ENCODE results near the gene PIKFYVE.
A peak's percentile ranks its signal among the peaks of the same experiment; 100 is the strongest.
"Not testable (repeated sequence)": the region's sequence is repeated elsewhere in the genome, so short reads cannot be mapped to it uniquely, and the experiment has no call there.

Gene PIKFYVE

GRCh38 chr2:208250388-208250787, 15.7 kb upstream of the PIKFYVE start:
- H3K27ac Mint-ChIP-seq: no peak overlapping the region
- peaks cover 35 to 45% of the 10 kb centered on the region in 2 donors for H3K36me3 Mint-ChIP-seq
- ATAC-seq (replicated peaks) (no peak), DNase-seq (no peak)
- H3K9me3 Mint-ChIP-seq: no peaks in the 10 kb centered on the region
- no peaks in the 10 kb centered on the region for H3K27me3 Mint-ChIP-seq
- H3K4me1 Mint-ChIP-seq: peaks cover 13 to 50% of the 10 kb centered on the region in 2 donors
- H3K4me3 Mint-ChIP-seq: no peak overlapping the region

GRCh38 chr2:208251098-208251497, 15.0 kb upstream of the PIKFYVE start:
- no peak overlapping the region for H3K4me3 Mint-ChIP-seq
- H3K36me3 Mint-ChIP-seq: peaks cover 30 to 40% of the 10 kb centered on the region in 2 donors
- no peaks in the 10 kb centered on the region for H3K9me3 Mint-ChIP-seq
- DNase-seq (no peak), ATAC-seq (replicated peaks) (no peak)
- no peak overlapping the region for H3K27ac Mint-ChIP-seq
- peaks cover 15 to 56% of the 10 kb centered on the region in 2 donors for H3K4me1 Mint-ChIP-seq
- no peaks in the 10 kb centered on the region for H3K27me3 Mint-ChIP-seq

GRCh38 chr2:208252716-208253492, 13.2 kb upstream of the PIKFYVE start:
- ATAC-seq (replicated peaks) (no peak), DNase-seq (no peak)
- Mint-ChIP-seq H3K27ac (peak overlapping the region; percentile 47), H3K9me3 (no peaks in the 10 kb centered on the region), H3K4me1 (peaks cover 15 to 50% of the 10 kb centered on the region in 2 donors), H3K27me3 (no peaks in the 10 kb centered on the region), H3K4me3 (peak overlapping the region; percentile 25 to 100), H3K36me3 (peaks cover 17 to 32% of the 10 kb centered on the region in 2 donors)

GRCh38 chr2:208253600-208254117, 12.4 kb upstream of the PIKFYVE start:
- peak overlapping the region; percentile 96 to 100 for H3K4me3 Mint-ChIP-seq
- no peak for ATAC-seq (replicated peaks)
- no peak overlapping the region for H3K27ac Mint-ChIP-seq
- H3K9me3 Mint-ChIP-seq: no peaks in the 10 kb centered on the region
- H3K27me3 Mint-ChIP-seq: no peaks in the 10 kb centered on the region
- H3K36me3 Mint-ChIP-seq: peaks cover 15 to 25% of the 10 kb centered on the region in 2 donors
- peaks cover 15 to 50% of the 10 kb centered on the region in 2 donors for H3K4me1 Mint-ChIP-seq
- DNase-seq: no peak

GRCh38 chr2:208254118-208254870, 11.8 kb upstream of the PIKFYVE start:
- Mint-ChIP-seq H3K9me3 (no peaks in the 10 kb centered on the region), H3K4me1 (peaks cover 15 to 50% of the 10 kb centered on the region in 2 donors)

DNA sequence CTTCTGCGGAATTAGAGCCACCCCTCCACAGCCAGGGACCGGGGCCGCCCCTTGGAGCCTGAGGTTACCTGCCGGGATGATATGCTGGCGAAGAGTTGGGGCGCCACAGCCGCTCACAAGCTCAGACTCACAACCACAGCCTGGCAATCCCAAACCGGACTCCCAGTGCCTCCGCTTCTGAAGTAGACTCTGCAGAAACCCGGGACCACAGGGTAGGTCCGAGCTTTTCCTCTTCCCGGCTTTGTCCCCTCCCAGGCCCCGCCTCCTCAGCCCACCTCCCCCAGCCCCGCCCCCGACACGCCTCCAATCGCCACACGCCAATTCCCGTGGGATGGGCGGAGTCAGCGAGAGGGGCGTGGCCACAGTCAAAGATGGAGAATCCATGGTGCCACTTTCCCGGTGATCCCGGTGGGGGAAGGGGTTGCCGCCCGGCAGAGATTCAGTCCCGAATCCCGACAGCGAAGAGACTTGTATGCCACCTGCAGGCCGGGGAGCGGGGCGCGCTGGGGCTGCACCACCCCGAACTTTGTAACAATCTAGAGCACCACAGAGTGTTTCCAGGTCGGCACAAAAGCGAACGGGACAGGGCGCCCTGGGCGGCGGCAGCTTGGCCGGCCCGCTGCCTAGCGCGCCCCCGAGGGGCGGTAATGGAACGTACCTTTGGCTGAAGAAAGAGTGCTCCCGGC, 11.0 kb upstream of the PIKFYVE start, which contains the start of gene IDH1:
Gene IDH1 (minus strand): TSS at position 201 of the 686 bp plus-strand sequence. CDS start 3,520 bp downstream, outside the sequence.
- DNase-seq (peak; percentile 89), ATAC-seq (replicated peaks) (peak; percentile 78 to 80)
- Mint-ChIP-seq H3K4me3 (peak within 1 kb of the TSS; percentile 96 to 100), H3K4me1 (peaks cover 15 to 50% of the 10 kb centered on the region in 2 donors), H3K36me3 (peaks cover 9 to 15% of the 10 kb centered on the region in 2 donors), H3K27me3 (no peaks in the 10 kb centered on the region), H3K9me3 (no peaks in the 10 kb centered on the region), H3K27ac (peak within 1 kb of the TSS; percentile 87)

More at GRCh38 chr2:208254118-208254870, 11.8 kb upstream of the PIKFYVE start:
- peak; percentile 76 for DNase-seq
- Mint-ChIP-seq H3K4me3 (peak overlapping the region; percentile 96 to 100), H3K27ac (peak overlapping the region; percentile 87), H3K36me3 (peaks cover 15 to 22% of the 10 kb centered on the region in 2 donors), H3K27me3 (no peaks in the 10 kb centered on the region)
- peak; percentile 77 to 80 for ATAC-seq (replicated peaks)

- Mint-ChIP-seq H3K4me3 (peak overlapping the region; percentile 96 to 100), H3K9me3 (no peaks in the 10 kb centered on the region), H3K4me1 (peaks cover 13 to 44% of the 10 kb centered on the region in 2 donors)
Measured at GRCh38 chr2:208255557-208256106, 10.4 kb upstream of the PIKFYVE start.

GRCh38 chr2:208256192-208256782, 9.8 kb upstream of the PIKFYVE start:
- no peaks in the 10 kb centered on the region for H3K27me3 Mint-ChIP-seq
- H3K4me1 Mint-ChIP-seq: peaks cover 8 to 37% of the 10 kb centered on the region in 2 donors
- H3K4me3 Mint-ChIP-seq: no peak overlapping the region
- H3K36me3 Mint-ChIP-seq: peaks cover 4 to 8% of the 10 kb centered on the region in 2 donors
- H3K27ac Mint-ChIP-seq: no peak overlapping the region
- DNase-seq (no peak), ATAC-seq (replicated peaks) (no peak)
- H3K9me3 Mint-ChIP-seq: no peaks in the 10 kb centered on the region

More at GRCh38 chr2:208255557-208256106, 10.4 kb upstream of the PIKFYVE start:
- Mint-ChIP-seq H3K27me3 (no peaks in the 10 kb centered on the region), H3K27ac (peak overlapping the region; percentile 87), H3K36me3 (peaks cover 8 to 9% of the 10 kb centered on the region in 2 donors)
- DNase-seq (no peak), ATAC-seq (replicated peaks) (peak; percentile 2 to 4)

- H3K36me3 Mint-ChIP-seq, DNase-seq: not testable (repeated sequence)
Measured at GRCh38 chr2:208256849-208257813, 8.9 kb upstream of the PIKFYVE start.

GRCh38 chr2:208265371-208265800, 669 bp upstream of the PIKFYVE start:
- H3K9me3 Mint-ChIP-seq: no peaks in the 10 kb centered on the region
- H3K27ac Mint-ChIP-seq: peak overlapping the region; percentile 95
- DNase-seq (peak; percentile 40), ATAC-seq (replicated peaks) (peak; percentile 67 to 70)
- peaks cover 16 to 41% of the 10 kb centered on the region in 2 donors for H3K4me1 Mint-ChIP-seq
- peak overlapping the region; percentile 83 to 89 for H3K4me3 Mint-ChIP-seq
- peaks cover 2 to 8% of the 10 kb centered on the region in 2 donors for H3K36me3 Mint-ChIP-seq
- no peaks in the 10 kb centered on the region for H3K27me3 Mint-ChIP-seq

More at GRCh38 chr2:208256849-208257813, 8.9 kb upstream of the PIKFYVE start:
- H3K4me3 Mint-ChIP-seq; ATAC-seq (replicated peaks); H3K27ac Mint-ChIP-seq; H3K27me3 Mint-ChIP-seq; H3K9me3 Mint-ChIP-seq: not testable (repeated sequence)
- H3K4me1 Mint-ChIP-seq: peaks cover 6 to 34% of the 10 kb centered on the region in 2 donors

DNA sequence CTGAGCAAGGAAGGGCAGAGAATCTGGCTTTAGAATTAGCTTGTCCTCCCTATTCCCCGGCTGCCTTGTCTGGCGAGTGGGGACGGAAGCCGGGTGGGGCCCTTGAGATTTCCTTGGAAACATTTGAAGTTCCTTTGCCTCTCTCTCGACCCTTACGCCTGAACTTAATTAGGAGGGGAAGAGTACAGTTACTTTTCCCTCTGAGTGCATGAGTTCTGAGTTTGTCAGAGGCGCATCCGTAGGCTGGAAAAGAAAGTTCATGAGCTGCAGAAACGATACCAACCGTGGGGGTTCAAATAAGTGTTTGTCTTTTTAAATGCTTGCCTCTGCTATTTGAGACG, 468 bp downstream of the PIKFYVE start:
- Mint-ChIP-seq H3K27me3 (no peaks in the 10 kb centered on the region), H3K36me3 (peaks cover 6 to 13% of the 10 kb centered on the region in 2 donors), H3K4me1 (peaks cover 20 to 45% of the 10 kb centered on the region in 2 donors), H3K27ac (peak overlapping the region; percentile 95), H3K4me3 (peak overlapping the region; percentile 83 to 89), H3K9me3 (no peaks in the 10 kb centered on the region)
- DNase-seq (no peak), ATAC-seq (replicated peaks) (no peak)

DNA sequence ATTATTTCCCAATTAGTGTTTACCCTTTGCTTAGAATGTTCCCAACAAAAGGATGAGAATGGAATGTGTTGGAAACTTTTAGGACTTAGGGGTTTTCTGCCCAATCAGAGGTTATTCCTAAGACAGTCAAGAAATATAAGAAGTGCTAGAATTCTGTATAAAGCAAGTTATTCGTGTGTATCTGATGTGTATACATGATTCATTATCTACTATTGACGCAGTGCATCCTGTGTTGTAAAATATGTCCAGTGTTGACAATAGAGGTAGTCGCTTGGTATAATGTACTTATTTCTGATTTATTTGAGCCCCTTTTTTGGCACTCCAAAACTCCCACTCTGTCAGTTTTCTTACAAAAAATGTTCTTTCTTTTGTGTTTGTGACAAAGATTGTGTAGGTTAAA, 881 bp downstream of the PIKFYVE start:
- Mint-ChIP-seq H3K9me3 (no peaks in the 10 kb centered on the region), H3K27ac (peak overlapping the region; percentile 95), H3K4me3 (peak overlapping the region; percentile 83 to 89), H3K4me1 (peaks cover 20 to 47% of the 10 kb centered on the region in 2 donors), H3K27me3 (no peaks in the 10 kb centered on the region), H3K36me3 (peaks cover 7 to 15% of the 10 kb centered on the region in 2 donors)
- ATAC-seq (replicated peaks) (no peak), DNase-seq (no peak)

Measured in stimulated activated naive B cell treated with anti-CD40 and anti-IgM and Interleukin-4, amounts not matched to agents 10 μg/mL and 1 μg/mL and 100 μg/mL, for 72 hours (primary cell).